ENCODE data around the gene MRPL54. TPM values are rescaled to one million over a fixed set of nuclear protein-coding genes. Genes with fewer than 3 reads are reported as not detected.
"Not testable (repeated sequence)": the region's sequence is repeated elsewhere in the genome, so short reads cannot be mapped to it uniquely, and the experiment has no call there.

MRPL54 gene
- total RNA-seq, 1 donor from 2014 or later: 33.0 TPM

GRCh38 chr19:3751236-3751635 is 11.2 kb upstream of the MRPL54 start:
- no peaks in the 10 kb centered on the region for H3K4me1 Mint-ChIP-seq (ENCODE audit: low read depth, unreplicated experiment)
- no peak for TF ChIP-seq CTCF (IDR thresholded peaks at IDR 0.05; ENCODE audit: partially characterized antibody, unreplicated experiment)
- no peak for DNase-seq
- no peak overlapping the region for H3K27ac Mint-ChIP-seq (ENCODE audit: unreplicated experiment)
- no peaks in the 10 kb centered on the region for H3K9me3 Mint-ChIP-seq (ENCODE audit: unreplicated experiment)
- peaks cover 3% of the 10 kb centered on the region for H3K27me3 Mint-ChIP-seq (ENCODE audit: unreplicated experiment)
- no peak overlapping the region for H3K4me3 Mint-ChIP-seq (ENCODE audit: unreplicated experiment)
- no peaks in the 10 kb centered on the region for H3K36me3 Mint-ChIP-seq (ENCODE audit: unreplicated experiment)

DNA sequence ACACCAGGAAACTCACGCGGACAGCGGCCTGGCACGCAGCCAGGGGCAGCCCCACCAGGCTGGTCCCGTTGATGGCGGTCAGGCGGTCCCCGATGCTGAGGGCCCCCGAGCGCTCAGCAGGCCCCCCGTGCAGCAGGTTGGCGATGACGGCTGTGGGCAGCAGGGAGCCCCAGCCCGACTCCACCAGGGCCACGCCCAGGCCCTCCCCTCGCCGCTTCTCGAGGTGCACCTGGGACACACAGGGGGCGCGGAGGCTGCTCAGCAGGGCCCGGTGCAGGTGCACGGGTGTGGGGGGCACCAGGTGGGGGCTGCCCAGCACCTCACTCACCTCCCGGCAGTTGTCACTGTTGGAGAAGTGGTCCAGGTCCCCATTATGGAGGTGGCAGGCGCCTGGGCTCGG is 10.0 kb upstream of the MRPL54 start:
- Mint-ChIP-seq H3K9me3 (ENCODE audit: unreplicated experiment) (no peaks in the 10 kb centered on the region), H3K4me1 (ENCODE audit: low read depth, unreplicated experiment) (no peaks in the 10 kb centered on the region), H3K36me3 (ENCODE audit: unreplicated experiment) (no peaks in the 10 kb centered on the region), H3K27me3 (ENCODE audit: unreplicated experiment) (peaks cover 3% of the 10 kb centered on the region), H3K27ac (ENCODE audit: unreplicated experiment) (no peak overlapping the region), H3K4me3 (ENCODE audit: unreplicated experiment) (no peak overlapping the region)
- no peak for DNase-seq
- no peak for TF ChIP-seq CTCF (IDR thresholded peaks at IDR 0.05; ENCODE audit: partially characterized antibody, unreplicated experiment)

GRCh38 chr19:3753631-3754410 is 8.7 kb upstream of the MRPL54 start:
- Mint-ChIP-seq H3K27me3 (ENCODE audit: unreplicated experiment) (peaks cover 3% of the 10 kb centered on the region), H3K9me3 (ENCODE audit: unreplicated experiment) (no peaks in the 10 kb centered on the region), H3K4me3 (ENCODE audit: unreplicated experiment) (no peak overlapping the region), H3K27ac (ENCODE audit: unreplicated experiment) (no peak overlapping the region), H3K4me1 (ENCODE audit: low read depth, unreplicated experiment) (no peaks in the 10 kb centered on the region), H3K36me3 (ENCODE audit: unreplicated experiment) (no peaks in the 10 kb centered on the region)
- TF ChIP-seq CTCF (IDR thresholded peaks at IDR 0.05; ENCODE audit: partially characterized antibody, unreplicated experiment): no peak
- no peak for DNase-seq

- H3K4me1 Mint-ChIP-seq (ENCODE audit: low read depth, unreplicated experiment); DNase-seq; H3K9me3 Mint-ChIP-seq (ENCODE audit: unreplicated experiment); H3K27ac Mint-ChIP-seq (ENCODE audit: unreplicated experiment); H3K36me3 Mint-ChIP-seq (ENCODE audit: unreplicated experiment); H3K4me3 Mint-ChIP-seq (ENCODE audit: unreplicated experiment); H3K27me3 Mint-ChIP-seq (ENCODE audit: unreplicated experiment): not testable (repeated sequence)
Observed at GRCh38 chr19:3757705-3758104, 4.8 kb upstream of the MRPL54 start.

- not testable (repeated sequence) for H3K4me3 Mint-ChIP-seq (ENCODE audit: unreplicated experiment); H3K27ac Mint-ChIP-seq (ENCODE audit: unreplicated experiment); H3K4me1 Mint-ChIP-seq (ENCODE audit: low read depth, unreplicated experiment); H3K27me3 Mint-ChIP-seq (ENCODE audit: unreplicated experiment); DNase-seq; H3K36me3 Mint-ChIP-seq (ENCODE audit: unreplicated experiment)
- peaks cover 15% of the 10 kb centered on the region for H3K9me3 Mint-ChIP-seq (ENCODE audit: unreplicated experiment)
Observed at GRCh38 chr19:3758297-3758696, 4.2 kb upstream of the MRPL54 start.

DNA sequence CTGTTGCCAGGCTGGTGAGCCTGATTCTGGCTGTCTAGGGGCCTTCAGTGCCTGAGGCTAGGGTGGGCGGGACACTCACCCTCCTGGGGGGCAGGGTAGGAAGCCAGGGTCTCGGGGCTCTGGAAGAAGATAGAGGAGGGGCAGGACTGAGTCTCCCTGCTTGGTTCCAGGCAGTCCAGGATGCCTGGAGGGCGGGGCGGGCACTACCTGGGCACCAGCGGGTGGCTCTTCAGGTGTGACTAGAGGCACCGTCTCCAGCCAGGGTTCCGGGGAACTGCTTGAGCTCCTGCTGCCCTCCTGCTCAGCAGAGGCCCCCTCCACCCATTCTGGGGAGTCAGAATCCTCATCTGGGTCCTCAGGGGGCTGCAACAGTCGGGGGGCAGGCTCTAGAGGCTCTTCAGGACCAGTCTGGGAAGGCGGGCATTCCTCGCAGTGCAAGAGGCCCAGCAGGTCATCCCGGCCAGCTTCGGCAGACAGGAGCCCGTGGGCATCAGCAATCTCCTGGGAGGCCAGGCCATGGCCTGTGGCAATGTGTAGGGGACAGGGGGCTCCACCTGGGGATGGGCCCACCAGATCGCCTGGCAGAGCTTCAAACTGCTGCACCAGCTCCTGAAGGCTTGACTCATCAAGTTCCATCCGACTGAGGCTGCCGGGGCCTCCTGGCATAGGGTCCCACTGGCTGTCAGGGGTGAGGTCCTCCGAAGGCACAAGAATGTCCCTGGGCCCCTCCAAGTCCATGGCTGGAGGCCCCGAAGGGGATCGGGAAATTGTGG is 2.8 kb upstream of the MRPL54 start:
- H3K9me3 Mint-ChIP-seq (ENCODE audit: unreplicated experiment): peaks cover 15% of the 10 kb centered on the region
- H3K27ac Mint-ChIP-seq (ENCODE audit: unreplicated experiment): no peak overlapping the region
- no peak overlapping the region for H3K4me3 Mint-ChIP-seq (ENCODE audit: unreplicated experiment)
- no peaks in the 10 kb centered on the region for H3K4me1 Mint-ChIP-seq (ENCODE audit: low read depth, unreplicated experiment)
- H3K27me3 Mint-ChIP-seq (ENCODE audit: unreplicated experiment): peaks cover 9% of the 10 kb centered on the region
- TF ChIP-seq CTCF (IDR thresholded peaks at IDR 0.05; ENCODE audit: partially characterized antibody, unreplicated experiment): no peak
- no peak for DNase-seq
- H3K36me3 Mint-ChIP-seq (ENCODE audit: unreplicated experiment): no peaks in the 10 kb centered on the region

All from glutamatergic neuron (in vitro differentiated cells).